HG03432 (cell line): Measurements from ENCODE around the gene ADCY3.

Experiments used
- ATAC-seq: cut with Tn5 transposase; IDR thresholded peaks from one replicate; pipeline ENCODE4 v1.9.1; 2021; ENCODE audit warnings: mild to moderate bottlenecking, moderate library complexity; ENCODE audit not compliant: unreplicated experiment

The ADCY3 gene

GRCh38 chr2:24920098-24920808, at the start of gene ADCY3:
Gene ADCY3 (minus strand): TSS chr2:24920237. CDS start chr2:24918987, 1,250 bp downstream.
- ATAC-seq = peak; percentile 62

GRCh38 chr2:24969784-24970183, 49.7 kb upstream of the ADCY3 start:
- no peak for ATAC-seq

GRCh38 chr2:24961903-24962302, 41.9 kb upstream of the ADCY3 start:
- no peak for ATAC-seq

- ATAC-seq = no peak
Measured at GRCh38 chr2:24959761-24960160, 39.7 kb upstream of the ADCY3 start.

GRCh38 chr2:24958411-24958935, 38.4 kb upstream of the ADCY3 start:
- ATAC-seq = no peak

GRCh38 chr2:24957976-24958375, 37.9 kb upstream of the ADCY3 start:
- ATAC-seq = no peak

- ATAC-seq = no peak
Measured at GRCh38 chr2:24957221-24957620, 37.2 kb upstream of the ADCY3 start.

GRCh38 chr2:24955921-24956320, 35.9 kb upstream of the ADCY3 start:
- no peak for ATAC-seq

GRCh38 chr2:24955232-24955631, 35.2 kb upstream of the ADCY3 start:
- ATAC-seq = no peak

- no peak for ATAC-seq
Measured at GRCh38 chr2:24950102-24950501, 30.1 kb upstream of the ADCY3 start.

GRCh38 chr2:24948506-24948905, 28.5 kb upstream of the ADCY3 start:
- ATAC-seq = no peak

- ATAC-seq = no peak
Measured at GRCh38 chr2:24947561-24948157, 27.6 kb upstream of the ADCY3 start.

- no peak for ATAC-seq
Measured at GRCh38 chr2:24945907-24946306, 25.9 kb upstream of the ADCY3 start.

- no peak for ATAC-seq
Measured at GRCh38 chr2:24943427-24944053, 23.5 kb upstream of the ADCY3 start.

GRCh38 chr2:24939353-24939752, 19.3 kb upstream of the ADCY3 start:
- no peak for ATAC-seq

- no peak for ATAC-seq
Measured at GRCh38 chr2:24937236-24937635, 17.2 kb upstream of the ADCY3 start.

GRCh38 chr2:24935145-24935544, 15.1 kb upstream of the ADCY3 start:
- ATAC-seq = no peak

GRCh38 chr2:24932715-24933114, 12.7 kb upstream of the ADCY3 start:
- no peak for ATAC-seq

GRCh38 chr2:24930768-24931167, 10.7 kb upstream of the ADCY3 start:
- ATAC-seq = peak; percentile 83

GRCh38 chr2:24929230-24929629, 9.2 kb upstream of the ADCY3 start:
- ATAC-seq = no peak

GRCh38 chr2:24928036-24928435, 8.0 kb upstream of the ADCY3 start:
- ATAC-seq = no peak
